ENCODE measurements around the gene EPHA2. TPM values are rescaled to one million over a fixed set of nuclear protein-coding genes. Genes with fewer than 3 reads are reported as not detected.

EPHA2 gene
- 123 and 144 TPM in 2 replicates for total RNA-seq

GRCh38 chr1:16155537-16156410, at the start of gene EPHA2:
TSS of gene EPHA2 (minus strand) at chr1:16156069. CDS start at chr1:16155932, 137 bp downstream.

Other genes with a start within 250 kb of the EPHA2 start
- gene ZBTB17, start 180.0 kb downstream of the EPHA2 start, total RNA-seq: 32.4 and 66.3 TPM in 2 replicates
- gene SRARP, start 151.8 kb downstream of the EPHA2 start, total RNA-seq: not detected in 2 replicates
- not detected in 2 replicates for gene HSPB7, start 138.0 kb downstream of the EPHA2 start, total RNA-seq
- gene CLCNKA, start 134.0 kb downstream of the EPHA2 start, total RNA-seq: not detected in 2 replicates
- under 0.01 TPM in 1 of 2 replicates, not detected in the other for gene CLCNKB, start 112.3 kb downstream of the EPHA2 start, total RNA-seq
- 0.72 and 1.1 TPM in 2 replicates for gene FAM131C, start 82.4 kb downstream of the EPHA2 start, total RNA-seq
- gene ARHGEF19, start 56.6 kb upstream of the EPHA2 start, total RNA-seq: 2.1 and 5.1 TPM in 2 replicates
- 5.1 and 6.4 TPM in 2 replicates for gene CPLANE2, start 81.1 kb upstream of the EPHA2 start, total RNA-seq
- gene FBXO42, start 196.4 kb upstream of the EPHA2 start, total RNA-seq: 11.5 and 15.2 TPM in 2 replicates
- gene SZRD1, start 211.2 kb upstream of the EPHA2 start, total RNA-seq: 15.9 and 18.8 TPM in 2 replicates